SK-N-SH (cell line): Measurements from ENCODE around the gene TAOK3. TPM values are rescaled to one million over a fixed set of nuclear protein-coding genes. Genes with fewer than 3 reads are reported as not detected.
"Not testable (repeated sequence)": the region's sequence is repeated elsewhere in the genome, so short reads cannot be mapped to it uniquely, and the experiment has no call there.

ENCODE experiments used
- CTCF ChIA-PET: fragments of 300-600, 350-600 bp; formaldehyde crosslinking; extraction: SDS; loops from one replicate; lab custom pipeline; 2021; lab: Yijun Ruan, JAX
- POLR2A ChIA-PET: fragments of 350-600 bp; sonication (Branson Sonifier 250); formaldehyde crosslinking; extraction: SDS; loops from one replicate; lab custom pipeline; 2020; ENCODE audit warnings: antibody characterized with exemption, inconsistent platforms; lab: Yijun Ruan, JAX
- DNase-seq: peaks from one replicate; pipeline ENCODE4 v3.0.0; 2012
- H2AFZ ChIP-seq: fragments of 200-600 bp; sonication (generic); 2 replicates; pipeline ENCODE4 v1.8.1; 2016; ENCODE audit warnings: antibody characterized with exemption, mild to moderate bottlenecking, low read depth
- H3F3A ChIP-seq: fragments of 200-600 bp; sonication (generic); replicated peaks from 2 replicates; pipeline ENCODE3; 2016; ENCODE audit warnings: antibody characterized with exemption, mild to moderate bottlenecking; ENCODE audit not compliant: insufficient read depth
- H3K27ac ChIP-seq, 2 experiments: fragments of 200-500 bp in 1 of 2; fragments of 200-600 bp in 1 of 2; sonication (Bioruptor generic) in 1 of 2; sonication (generic), shearing (Covaris generic) in 1 of 2; 2 replicates each; pipeline versions ENCODE4 v1.5.1 to v1.6.1; 2014 to 2016; ENCODE audit warnings: low read depth in 2 of 2, inconsistent platforms in 1 of 2, low read length in 1 of 2, mild to moderate bottlenecking in 1 of 2, mixed read lengths in 1 of 2
- H3K27me3 ChIP-seq: fragments of 200-600 bp; sonication (generic), shearing (Covaris generic); 2 replicates; pipeline ENCODE4 v1.6.1; 2016; ENCODE audit warnings: mixed run types; ENCODE audit not compliant: insufficient read depth
- H3K36me3 ChIP-seq, 2 experiments: fragments of 200-500 bp in 1 of 2; fragments of 200-600 bp in 1 of 2; sonication (Bioruptor generic) in 1 of 2; sonication (generic) in 1 of 2; replicated peaks in 1 of 2; 2 replicates each; pipeline versions ENCODE3 to v1.5.1; 2014 to 2016; ENCODE audit warnings: low read length in 1 of 2, mild to moderate bottlenecking in 1 of 2; ENCODE audit not compliant: insufficient read depth in 2 of 2, control insufficient read depth in 1 of 2
- H3K4me1 ChIP-seq, 2 experiments: fragments of 200-500 bp in 1 of 2; fragments of 200-600 bp in 1 of 2; sonication (Bioruptor generic) in 1 of 2; sonication (generic), shearing (Covaris generic) in 1 of 2; 2 replicates each; pipeline versions ENCODE4 v1.5.1 to v1.6.1; 2014 to 2016; ENCODE audit warnings: low read depth in 1 of 2, low read length in 1 of 2, mixed run types in 1 of 2; ENCODE audit not compliant: insufficient read depth in 2 of 2, control insufficient read depth in 1 of 2
- H3K4me2 ChIP-seq: fragments of 200-600 bp; sonication (generic), shearing (Covaris generic); 2 replicates; pipeline ENCODE4 v1.6.1; 2017; ENCODE audit warnings: mixed run types
- H3K4me3 ChIP-seq, 2 experiments: fragments of 200-500 bp in 1 of 2; fragments of 200-600 bp in 1 of 2; sonication (Bioruptor generic) in 1 of 2; sonication (generic), shearing (Covaris generic) in 1 of 2; 2 replicates each; pipeline versions ENCODE4 v1.5.1 to v1.8.1; 2014 to 2016; ENCODE audit warnings: low read depth in 2 of 2, inconsistent platforms in 1 of 2, low read length in 1 of 2, mild to moderate bottlenecking in 1 of 2, mixed read lengths in 1 of 2, moderate library complexity in 1 of 2
- H3K79me2 ChIP-seq: fragments of 200-600 bp; sonication (generic); 2 replicates; pipeline ENCODE4 v1.8.1; 2017; ENCODE audit warnings: mild to moderate bottlenecking; ENCODE audit not compliant: insufficient read depth
- H3K9ac ChIP-seq: fragments of 200-600 bp; sonication (generic); 2 replicates; pipeline ENCODE4 v1.6.1; 2017; ENCODE audit warnings: mixed run types
- H3K9me2 ChIP-seq: fragments of 200-600 bp; sonication (generic); 2 replicates; pipeline ENCODE4 v1.6.1; 2017; ENCODE audit warnings: mixed run types
- H3K9me3 ChIP-seq: fragments of 200-600 bp; sonication (generic); 2 replicates; pipeline ENCODE4 v1.6.1; 2017; ENCODE audit warnings: mixed run types, mild to moderate bottlenecking, moderate library complexity
- H4K20me1 ChIP-seq: fragments of 200-600 bp; sonication (generic); 2 replicates; pipeline ENCODE4 v1.6.1; 2017; ENCODE audit warnings: mild to moderate bottlenecking, mixed run types; ENCODE audit not compliant: insufficient read depth
- ELF1 ChIP-seq: IDR thresholded peaks from 2 replicates; pipeline ENCODE4 v1.4.0; 2012
- FOSL2 ChIP-seq: IDR thresholded peaks from 2 replicates; pipeline ENCODE4 v1.4.0; 2012; ENCODE audit warnings: low read depth, mild to moderate bottlenecking, moderate library complexity, borderline replicate concordance
- FOXJ3 ChIP-seq: sonication (generic); formaldehyde crosslinking; IDR thresholded peaks from 2 replicates; pipeline ENCODE4 v1.5.1; 2020; ENCODE audit warnings: mild to moderate bottlenecking, missing genetic modification reagents
- GABPA ChIP-seq: IDR thresholded peaks from 2 replicates; pipeline ENCODE4 v1.4.0; 2012; ENCODE audit warnings: low read depth, mild to moderate bottlenecking
- JUND ChIP-seq: IDR thresholded peaks from 2 replicates; pipeline ENCODE4 v1.4.0; 2012
- MEF2A ChIP-seq: IDR thresholded peaks from 2 replicates; pipeline ENCODE4 v1.4.0; 2012; ENCODE audit warnings: low read depth, borderline replicate concordance
- MXI1 ChIP-seq: IDR thresholded peaks from 2 replicates; pipeline ENCODE4 v1.6.1; 2012; ENCODE audit warnings: mild to moderate bottlenecking, low read depth, low read length, improper control_type of control experiment
- POLR2AphosphoS5 ChIP-seq: IDR thresholded peaks from 2 replicates; pipeline ENCODE4 v1.6.1; 2012; ENCODE audit warnings: low read depth, low read length
- RAD21 ChIP-seq: IDR thresholded peaks from 2 replicates; pipeline ENCODE4 v1.6.1; 2012; ENCODE audit warnings: mild to moderate bottlenecking, low read length
- RCOR1 ChIP-seq: fragments of 150-350 bp; IDR thresholded peaks from 2 replicates; pipeline ENCODE4 v1.6.1; 2017; ENCODE audit warnings: antibody characterized with exemption, low read length
- RFX5 ChIP-seq: IDR thresholded peaks from 2 replicates; pipeline ENCODE4 v1.6.1; 2012; ENCODE audit warnings: mild to moderate bottlenecking, improper control_type of control experiment, low read length
- SIN3A ChIP-seq: IDR thresholded peaks from 2 replicates; pipeline ENCODE4 v1.6.1; 2012; ENCODE audit warnings: low read depth, mild to moderate bottlenecking, low read length, moderate library complexity, borderline replicate concordance
- TAF1 ChIP-seq: IDR thresholded peaks from 2 replicates; pipeline ENCODE4 v1.6.1; 2012; ENCODE audit warnings: low read depth, mild to moderate bottlenecking, low read length, moderate library complexity, borderline replicate concordance
- TEAD4 ChIP-seq: IDR thresholded peaks from 2 replicates; pipeline ENCODE4 v1.4.0; 2012; ENCODE audit warnings: mild to moderate bottlenecking, borderline replicate concordance; ENCODE audit not compliant: insufficient read depth
- YY1 ChIP-seq: IDR thresholded peaks from 2 replicates; pipeline ENCODE4 v1.4.0; 2012; ENCODE audit warnings: low read depth, mild to moderate bottlenecking
- WGBS: methylation state at CpG from one replicate; pipeline ENCODE4 v1.1.6; 2017; ENCODE audit warnings: low lambda C conversion rate; 5-methylcytosine and 5-hydroxymethylcytosine counted together
- polyA plus RNA-seq, 3 experiments: library from polyadenylated mRNA; depleted of rRNA; stranded (reverse); fragments of >200 nt; gene quantifications; 2 replicates each; pipeline ENCODE4 v1.2.3, GENCODE V29; 2012
- TF ChIP-seq, protein P1 (sequence below): fragments of 200-600 bp; sonication (generic); IDR thresholded peaks from 2 replicates; pipeline ENCODE4 v1.6.1; 2017; ENCODE audit warnings: antibody characterized with exemption, mild to moderate bottlenecking, moderate library complexity
- TF ChIP-seq, protein P2 (sequence below): IDR thresholded peaks from 2 replicates; pipeline ENCODE4 v1.4.0; 2012; ENCODE audit warnings: low read depth, borderline replicate concordance

The TAOK3 gene
- polyA plus RNA-seq, 1 of the 3 experiments (the other 2 are of a cell fraction), result 18.1 TPM

DNA sequence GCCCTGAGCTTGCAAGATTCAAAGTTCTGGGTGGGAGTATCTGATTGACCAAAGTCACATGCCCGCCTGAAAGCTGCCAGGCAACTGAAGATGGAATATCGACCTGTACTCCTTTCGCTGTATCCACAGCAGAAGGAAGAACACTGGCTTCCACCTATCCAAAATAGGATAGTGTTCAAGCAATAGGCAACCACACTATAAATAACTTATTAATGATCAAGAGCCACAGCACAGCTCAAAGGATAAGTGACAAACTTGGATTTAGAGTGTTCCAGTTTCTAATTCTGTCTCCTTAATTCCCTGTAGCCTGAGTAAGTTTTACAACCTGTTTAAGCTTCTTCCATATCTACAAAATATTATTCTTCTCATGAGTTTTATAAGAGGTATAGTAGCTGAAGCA lies 89.9 kb downstream of the TAOK3 start:
- POLR2A ChIA-PET, result no interaction called here
- 91% methylated on average over 3 of the region's 3 CpGs for WGBS
- no peaks in the 10 kb centered on the region for H3F3A ChIP-seq

DNA sequence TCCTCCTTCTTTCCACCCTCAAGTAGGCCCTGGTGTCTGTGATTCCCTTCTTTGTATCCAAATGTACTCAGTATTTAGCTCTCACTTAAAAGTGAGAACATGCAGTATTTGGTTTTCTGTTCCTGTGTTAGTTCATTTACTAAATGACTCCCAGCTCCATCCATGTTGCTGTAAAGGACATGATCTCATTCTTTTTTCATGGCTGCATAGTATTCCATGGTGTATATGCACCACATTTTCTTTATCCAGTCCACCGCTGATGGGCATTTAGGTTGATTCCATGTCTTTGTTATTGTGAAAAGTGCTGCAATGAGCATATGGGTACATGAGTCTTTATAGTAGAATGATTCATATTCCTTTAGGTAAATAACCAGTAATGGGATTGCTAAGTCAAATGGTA lies 94.4 kb downstream of the TAOK3 start:
- H3K36me3 ChIP-seq, CTCF ChIA-PET, H4K20me1 ChIP-seq, H3K9me3 ChIP-seq, H3K27me3 ChIP-seq, H3K4me1 ChIP-seq, H3F3A ChIP-seq, H3K4me3 ChIP-seq, POLR2A ChIA-PET, H3K27ac ChIP-seq, H2AFZ ChIP-seq, H3K9me2 ChIP-seq, H3K4me2 ChIP-seq, DNase-seq, H3K79me2 ChIP-seq, H3K9ac ChIP-seq: not testable (repeated sequence)
- WGBS, result 100% methylated on average over 1 of the region's 1 CpG

More for the DNA sequence above, 89.9 kb downstream of the TAOK3 start:
- H3K4me2 ChIP-seq, result no peak overlapping the region
- no peaks in the 10 kb centered on the region for H4K20me1 ChIP-seq
- H3K27ac ChIP-seq, result no peak overlapping the region
- no peaks in the 10 kb centered on the region for H3K9me3 ChIP-seq
- no peak for DNase-seq
- H3K9ac ChIP-seq, result no peak overlapping the region
- H3K79me2 ChIP-seq, result peaks cover 8% of the 10 kb centered on the region
- no peak overlapping the region for H3K4me3 ChIP-seq
- no peaks in the 10 kb centered on the region for H3K27me3 ChIP-seq
- CTCF ChIA-PET, result interaction anchor here (0.6 to 1.5 kb wide), 3 partner anchors 23 to 100 kb away, joined by 3 to 8 read pairs (median 3); partner anchors contain the start of gene SUDS3
- no peak overlapping the region for H2AFZ ChIP-seq
- no peaks in the 10 kb centered on the region for H3K9me2 ChIP-seq
- H3K4me1 ChIP-seq, result no peaks in the 10 kb centered on the region
- H3K36me3 ChIP-seq, result peaks cover 0 to 4% of the 10 kb centered on the region in 2 experiments
- TF ChIP-seq FOSL2 (no peak), SIN3A (no peak), FOXJ3 (no peak), MEF2A (no peak), GABPA (no peak), JUND (no peak), ELF1 (no peak), TAF1 (no peak), RCOR1 (no peak), RFX5 (no peak), TEAD4 (no peak), RAD21 (no peak), YY1 (no peak), POLR2AphosphoS5 (no peak), MXI1 (no peak)
- TF ChIP-seq, protein P1, sequence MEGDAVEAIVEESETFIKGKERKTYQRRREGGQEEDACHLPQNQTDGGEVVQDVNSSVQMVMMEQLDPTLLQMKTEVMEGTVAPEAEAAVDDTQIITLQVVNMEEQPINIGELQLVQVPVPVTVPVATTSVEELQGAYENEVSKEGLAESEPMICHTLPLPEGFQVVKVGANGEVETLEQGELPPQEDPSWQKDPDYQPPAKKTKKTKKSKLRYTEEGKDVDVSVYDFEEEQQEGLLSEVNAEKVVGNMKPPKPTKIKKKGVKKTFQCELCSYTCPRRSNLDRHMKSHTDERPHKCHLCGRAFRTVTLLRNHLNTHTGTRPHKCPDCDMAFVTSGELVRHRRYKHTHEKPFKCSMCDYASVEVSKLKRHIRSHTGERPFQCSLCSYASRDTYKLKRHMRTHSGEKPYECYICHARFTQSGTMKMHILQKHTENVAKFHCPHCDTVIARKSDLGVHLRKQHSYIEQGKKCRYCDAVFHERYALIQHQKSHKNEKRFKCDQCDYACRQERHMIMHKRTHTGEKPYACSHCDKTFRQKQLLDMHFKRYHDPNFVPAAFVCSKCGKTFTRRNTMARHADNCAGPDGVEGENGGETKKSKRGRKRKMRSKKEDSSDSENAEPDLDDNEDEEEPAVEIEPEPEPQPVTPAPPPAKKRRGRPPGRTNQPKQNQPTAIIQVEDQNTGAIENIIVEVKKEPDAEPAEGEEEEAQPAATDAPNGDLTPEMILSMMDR, result no peak
- TF ChIP-seq, protein P2, sequence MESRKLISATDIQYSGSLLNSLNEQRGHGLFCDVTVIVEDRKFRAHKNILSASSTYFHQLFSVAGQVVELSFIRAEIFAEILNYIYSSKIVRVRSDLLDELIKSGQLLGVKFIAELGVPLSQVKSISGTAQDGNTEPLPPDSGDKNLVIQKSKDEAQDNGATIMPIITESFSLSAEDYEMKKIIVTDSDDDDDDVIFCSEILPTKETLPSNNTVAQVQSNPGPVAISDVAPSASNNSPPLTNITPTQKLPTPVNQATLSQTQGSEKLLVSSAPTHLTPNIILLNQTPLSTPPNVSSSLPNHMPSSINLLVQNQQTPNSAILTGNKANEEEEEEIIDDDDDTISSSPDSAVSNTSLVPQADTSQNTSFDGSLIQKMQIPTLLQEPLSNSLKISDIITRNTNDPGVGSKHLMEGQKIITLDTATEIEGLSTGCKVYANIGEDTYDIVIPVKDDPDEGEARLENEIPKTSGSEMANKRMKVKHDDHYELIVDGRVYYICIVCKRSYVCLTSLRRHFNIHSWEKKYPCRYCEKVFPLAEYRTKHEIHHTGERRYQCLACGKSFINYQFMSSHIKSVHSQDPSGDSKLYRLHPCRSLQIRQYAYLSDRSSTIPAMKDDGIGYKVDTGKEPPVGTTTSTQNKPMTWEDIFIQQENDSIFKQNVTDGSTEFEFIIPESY, result no peak
- TF ChIP-seq, all 33 proteins: peak for 0
